Muscle of leg (tissue), 11 donors: ENCODE data around the gene ALG5. TPM values are rescaled to one million over a fixed set of nuclear protein-coding genes. Genes with fewer than 3 reads are reported as not detected.
A peak's percentile ranks its signal among the peaks of the same experiment; 100 is the strongest.

Experiments
- DNase-seq: peaks from one replicate; pipeline ENCODE4 v3.0.0; 2013
- H3K27ac ChIP-seq: one replicate; pipeline ENCODE4 v1.5.1; 2013; ENCODE audit warnings: mild to moderate bottlenecking, low read length, control low read depth
- H3K27me3 ChIP-seq: one replicate; pipeline ENCODE4 v1.6.1; 2013; ENCODE audit warnings: low read length; ENCODE audit not compliant: control insufficient read depth, insufficient read depth
- H3K36me3 ChIP-seq: one replicate; pipeline ENCODE4 v1.6.1; 2013; ENCODE audit warnings: low read length; ENCODE audit not compliant: control insufficient read depth, insufficient read depth
- H3K4me1 ChIP-seq: one replicate; pipeline ENCODE4 v1.6.1; 2013; ENCODE audit warnings: low read length; ENCODE audit not compliant: control insufficient read depth, insufficient read depth
- H3K4me3 ChIP-seq: one replicate; pipeline ENCODE4 v1.5.1; 2013; ENCODE audit warnings: low read length, control low read depth
- H3K9me3 ChIP-seq: replicated peaks from 2 replicates; pipeline ENCODE4 v1.6.1; 2013; ENCODE audit warnings: low read depth, low read length; ENCODE audit not compliant: control insufficient read depth
- WGBS: methylation state at CpG from one replicate; pipeline ENCODE4 v1.1.5; 2013; ENCODE audit warnings: missing lambda C conversion rate; ENCODE audit not compliant: insufficient coverage; 5-methylcytosine and 5-hydroxymethylcytosine counted together
- polyA plus RNA-seq, 8 donors: library from polyadenylated mRNA; unstranded; fragments of 120-200 nt; gene quantifications; one replicate each; pipeline versions ENCODE4 v1.2.1 to v1.2.3, GENCODE V29; 2013; ENCODE audit warnings: inconsistent platforms in 1 of 8, low replicate concordance in 1 of 8; ENCODE audit not compliant: insufficient read length in 8 of 8, insufficient read depth in 1 of 8
- total RNA-seq: library from RNA; stranded (reverse); fragments of 120-200 nt; gene quantifications from one replicate; pipeline ENCODE4 v1.2.4, GENCODE V29; 2013

The ALG5 gene
- total and polyA plus RNA-seq, 9 donors = 17.9 to 27.0 (median 20.3) TPM

DNA sequence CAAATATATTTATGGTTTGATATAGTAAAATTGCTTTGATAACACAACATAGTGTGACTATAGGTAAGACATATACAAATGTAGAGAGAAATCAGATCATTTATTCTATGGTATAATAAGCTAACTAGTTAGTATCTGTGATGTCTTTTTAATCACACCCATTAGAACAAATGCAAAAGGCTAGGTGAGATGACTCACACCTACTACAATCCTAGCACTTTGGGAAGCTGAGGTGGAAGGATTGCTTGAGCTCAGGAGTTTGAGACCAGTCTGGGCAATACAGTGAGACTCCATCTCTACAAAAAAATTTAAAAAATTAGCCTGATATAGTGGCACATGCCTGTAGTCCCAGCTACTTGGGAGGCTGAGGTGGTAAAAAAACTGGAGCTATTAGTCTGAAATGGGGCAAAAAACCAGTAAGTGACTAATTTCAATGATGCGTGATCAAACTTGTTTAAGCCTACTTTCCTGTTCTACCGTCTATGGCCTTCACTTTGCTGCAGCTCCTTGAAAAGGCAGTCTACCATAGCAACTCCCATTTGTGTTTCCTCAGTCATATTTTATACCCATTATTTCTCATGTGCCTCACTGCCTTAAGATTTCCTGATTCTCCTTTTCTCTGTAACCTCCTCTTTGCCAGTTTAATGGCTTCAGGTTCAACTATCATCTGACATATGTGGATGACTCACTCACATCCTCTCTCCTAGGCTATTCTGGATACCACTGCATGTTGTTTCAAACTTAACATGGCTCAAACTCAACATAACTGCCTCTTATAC is 12.5 kb downstream of the ALG5 start:
- Histone ChIP-seq H3K4me3 (no peak overlapping the region), H3K4me1 (no peaks in the 10 kb centered on the region), H3K27ac (no peak overlapping the region), H3K36me3 (peaks cover 58% of the 10 kb centered on the region), H3K27me3 (no peaks in the 10 kb centered on the region), H3K9me3 (no peaks in the 10 kb centered on the region)
- no peak for DNase-seq
- 92% methylated on average over 2 of the region's 2 CpGs for WGBS

DNA sequence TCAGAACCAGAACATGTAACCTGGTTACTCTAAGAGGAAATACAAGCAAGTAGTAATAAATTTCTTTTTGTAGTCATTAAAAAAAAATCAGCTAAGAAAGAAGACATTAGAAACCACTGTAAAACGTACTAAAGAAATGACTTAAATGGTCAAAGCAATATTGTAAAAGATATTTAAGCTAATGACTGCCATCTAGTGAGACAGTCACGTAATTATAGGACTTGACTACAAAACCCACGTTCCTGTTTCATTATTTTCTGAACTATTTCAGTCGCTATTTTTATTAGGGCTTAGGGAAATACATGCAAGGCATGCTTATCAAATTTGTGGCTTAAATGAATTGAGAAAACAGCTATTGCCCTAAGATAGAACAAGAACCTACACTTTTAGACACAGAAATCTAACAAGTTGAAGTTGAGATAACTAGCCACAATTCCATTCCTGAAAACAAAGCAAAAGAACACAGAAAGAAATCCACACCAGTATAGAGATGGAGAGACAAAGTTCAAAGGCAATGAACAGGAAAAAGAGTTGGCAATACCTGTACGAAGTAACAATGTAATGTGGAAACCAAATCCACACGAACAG is 17.9 kb downstream of the ALG5 start:
- no peak overlapping the region for H3K27ac ChIP-seq
- DNase-seq = peak; percentile 68
- H3K4me3 ChIP-seq = no peak overlapping the region
- no peaks in the 10 kb centered on the region for H3K9me3 ChIP-seq
- no peaks in the 10 kb centered on the region for H3K4me1 ChIP-seq
- no CpG with 5 or more reads among the region's 6 CpGs for WGBS
- H3K27me3 ChIP-seq = no peaks in the 10 kb centered on the region
- H3K36me3 ChIP-seq = peaks cover 38% of the 10 kb centered on the region

DNA sequence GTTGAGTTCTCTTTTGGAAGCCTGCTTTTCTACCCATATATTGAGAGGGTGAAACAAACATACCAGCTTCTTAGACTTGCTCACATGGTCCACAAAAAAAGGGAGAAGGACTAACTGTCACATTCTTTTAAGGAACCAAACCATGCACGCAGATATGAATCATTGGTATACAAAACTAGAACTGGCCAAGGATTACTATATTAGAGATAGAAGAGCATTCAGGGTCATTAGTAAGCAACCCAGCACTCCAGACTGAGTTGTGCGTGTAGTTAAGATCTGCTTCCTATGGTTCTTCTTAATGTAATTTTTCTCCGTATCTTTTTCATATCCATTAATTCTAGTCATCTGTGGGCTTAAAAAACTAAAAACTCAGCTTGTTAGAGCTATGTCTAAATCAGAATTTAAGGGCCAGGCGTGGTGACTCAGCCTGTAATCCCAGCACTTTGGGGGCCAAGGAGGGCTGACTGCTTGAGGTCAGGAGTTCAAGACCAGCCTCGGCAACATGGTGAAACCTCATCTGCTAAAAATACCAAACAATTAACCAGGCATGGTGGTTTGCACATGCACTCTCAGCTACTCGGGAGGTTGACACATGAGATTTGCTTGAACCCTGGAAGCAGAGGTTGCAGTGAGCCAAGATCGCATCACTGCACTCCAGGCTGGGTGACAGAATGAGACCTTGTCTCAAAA is 19.6 kb downstream of the ALG5 start:
- H3K4me1 ChIP-seq = no peaks in the 10 kb centered on the region
- WGBS = 83% methylated on average over 2 of the region's 7 CpGs
- no peak overlapping the region for H3K27ac ChIP-seq
- H3K4me3 ChIP-seq = no peak overlapping the region
- peaks cover 2% of the 10 kb centered on the region for H3K9me3 ChIP-seq
- no peak for DNase-seq
- H3K27me3 ChIP-seq = no peaks in the 10 kb centered on the region
- peaks cover 39% of the 10 kb centered on the region for H3K36me3 ChIP-seq

DNA sequence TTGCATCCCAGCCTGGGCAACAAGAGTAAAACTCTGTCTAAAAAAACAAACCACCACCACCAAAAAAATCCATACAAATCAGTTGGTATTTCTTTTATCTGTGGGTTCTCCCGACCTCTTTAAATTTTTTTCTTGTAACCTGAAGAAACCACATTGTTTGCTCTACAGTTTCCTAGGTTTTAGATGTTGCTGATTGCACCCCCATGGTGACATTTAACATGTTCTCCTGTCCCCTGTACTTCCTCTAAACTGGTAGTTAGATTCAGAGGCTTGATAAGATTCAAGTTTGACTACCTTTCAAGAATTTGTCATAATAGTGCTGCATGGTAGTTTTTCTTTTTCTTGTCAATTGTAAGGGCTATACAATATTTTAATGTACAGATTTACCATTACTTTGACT is 24.0 kb downstream of the ALG5 start:
- Histone ChIP-seq H3K4me1 (no peaks in the 10 kb centered on the region), H3K27me3 (no peaks in the 10 kb centered on the region), H3K9me3 (peaks cover 2% of the 10 kb centered on the region), H3K36me3 (peaks cover 38% of the 10 kb centered on the region), H3K27ac (no peak overlapping the region), H3K4me3 (no peak overlapping the region)
- DNase-seq = no peak
- 100% methylated on average over 1 of the region's 1 CpG for WGBS

DNA sequence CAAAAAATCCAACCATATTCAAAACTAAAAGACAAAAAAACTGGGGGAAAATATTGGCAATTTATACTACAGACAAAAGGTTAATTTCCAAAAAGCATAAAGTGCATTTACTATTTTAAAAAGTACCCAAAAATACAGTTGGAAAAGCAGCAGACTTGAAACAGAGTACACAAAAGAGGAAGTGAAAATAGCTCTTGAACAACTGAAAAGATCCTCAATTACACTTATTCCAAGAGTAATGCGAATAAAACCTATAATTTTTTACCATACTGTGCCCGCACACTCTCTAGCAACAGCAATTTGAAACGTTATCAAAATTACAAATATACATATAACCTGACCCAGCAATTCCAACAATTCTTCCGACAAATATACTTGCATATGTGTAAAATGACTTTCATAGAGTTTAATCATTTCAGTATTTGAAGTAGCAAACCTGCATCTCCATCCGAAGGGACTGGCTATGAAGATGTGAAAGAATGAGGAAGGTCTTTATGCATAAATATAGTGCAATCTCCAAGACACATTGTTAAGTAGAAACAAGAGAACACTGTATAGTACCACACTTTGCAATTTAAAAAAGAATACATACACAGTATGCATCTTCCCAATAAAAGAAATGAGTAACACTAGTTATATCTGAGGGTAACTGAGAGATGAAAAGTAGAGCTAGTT is 25.4 kb downstream of the ALG5 start:
- no peak for DNase-seq
- no CpG with 5 or more reads among the region's 5 CpGs for WGBS
- H3K4me1 ChIP-seq = no peaks in the 10 kb centered on the region
- no peak overlapping the region for H3K27ac ChIP-seq
- H3K4me3 ChIP-seq = no peak overlapping the region
- H3K9me3 ChIP-seq = peaks cover 2% of the 10 kb centered on the region
- H3K27me3 ChIP-seq = no peaks in the 10 kb centered on the region
- H3K36me3 ChIP-seq = peaks cover 31% of the 10 kb centered on the region

DNA sequence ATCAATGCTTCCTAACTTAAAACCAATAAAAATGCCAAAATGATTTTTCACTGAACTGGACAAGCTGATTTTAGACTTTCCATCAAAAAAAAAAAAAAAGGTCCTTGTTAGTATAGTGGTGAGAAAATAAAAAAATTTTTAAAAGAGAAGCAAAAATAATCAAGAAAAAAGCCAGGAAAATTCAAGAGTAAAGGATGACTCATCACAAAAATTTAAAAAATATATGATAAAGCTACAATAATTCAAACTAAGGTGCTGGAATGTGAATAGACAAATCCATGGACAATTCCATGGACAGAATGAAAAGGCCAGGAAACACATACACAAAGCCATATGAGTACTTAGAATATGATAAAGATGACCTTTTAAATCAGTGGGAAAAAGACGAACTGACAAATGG is 26.1 kb downstream of the ALG5 start:
- Histone ChIP-seq H3K27me3 (no peaks in the 10 kb centered on the region), H3K27ac (no peak overlapping the region), H3K9me3 (peaks cover 2% of the 10 kb centered on the region), H3K4me1 (no peaks in the 10 kb centered on the region), H3K4me3 (no peak overlapping the region), H3K36me3 (peaks cover 30% of the 10 kb centered on the region)
- WGBS = no CpG with 5 or more reads among the region's 1 CpG
- DNase-seq = no peak

DNA sequence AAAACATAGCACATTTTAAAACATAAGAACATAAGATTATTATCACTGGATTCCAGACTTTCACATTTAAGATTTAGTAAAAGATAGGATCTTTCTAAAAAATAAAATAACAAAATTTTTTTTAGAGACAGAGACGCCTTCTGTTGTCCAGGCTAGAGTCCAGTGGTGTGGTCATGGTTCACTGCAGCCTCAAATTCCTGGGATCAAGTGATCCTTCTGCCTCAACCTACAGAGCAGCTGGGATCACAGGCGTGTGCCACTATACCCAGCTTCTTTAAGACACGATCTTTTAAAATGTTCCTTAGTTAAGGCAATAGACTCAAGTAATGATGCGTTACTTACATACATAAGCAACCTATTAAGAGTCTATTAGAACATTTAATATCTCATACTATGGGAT is 32.7 kb downstream of the ALG5 start:
- H3K4me3 ChIP-seq = no peak overlapping the region
- H3K4me1 ChIP-seq = no peaks in the 10 kb centered on the region
- no peak for DNase-seq
- no peaks in the 10 kb centered on the region for H3K9me3 ChIP-seq
- H3K27me3 ChIP-seq = no peaks in the 10 kb centered on the region
- no peak overlapping the region for H3K27ac ChIP-seq
- H3K36me3 ChIP-seq = peaks cover 38% of the 10 kb centered on the region
- WGBS = 67% methylated on average over 1 of the region's 4 CpGs

DNA sequence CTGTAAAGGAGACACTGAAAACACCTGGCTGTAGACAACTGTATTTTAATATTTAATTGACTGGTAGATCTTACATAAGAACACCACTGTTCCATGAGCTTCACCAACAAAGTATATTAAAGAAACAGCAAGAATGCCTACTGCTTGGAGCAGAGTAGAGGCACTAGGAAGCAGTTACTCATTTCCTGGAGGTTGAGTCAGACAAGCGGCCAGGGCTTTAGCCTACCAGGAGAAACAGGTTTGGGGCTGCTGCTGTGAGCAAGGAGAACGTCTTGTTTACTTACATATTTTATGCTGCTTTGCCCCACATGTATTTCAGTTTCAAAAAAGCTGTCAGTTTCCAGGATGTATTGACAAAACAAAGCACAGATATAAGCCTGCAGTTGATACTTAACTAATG is 33.4 kb downstream of the ALG5 start:
- no peak overlapping the region for H3K4me3 ChIP-seq
- peaks cover 39% of the 10 kb centered on the region for H3K36me3 ChIP-seq
- H3K4me1 ChIP-seq = no peaks in the 10 kb centered on the region
- DNase-seq = no peak
- H3K9me3 ChIP-seq = no peaks in the 10 kb centered on the region
- H3K27ac ChIP-seq = no peak overlapping the region
- H3K27me3 ChIP-seq = no peaks in the 10 kb centered on the region
- WGBS = 80% methylated on average over 1 of the region's 2 CpGs

DNA sequence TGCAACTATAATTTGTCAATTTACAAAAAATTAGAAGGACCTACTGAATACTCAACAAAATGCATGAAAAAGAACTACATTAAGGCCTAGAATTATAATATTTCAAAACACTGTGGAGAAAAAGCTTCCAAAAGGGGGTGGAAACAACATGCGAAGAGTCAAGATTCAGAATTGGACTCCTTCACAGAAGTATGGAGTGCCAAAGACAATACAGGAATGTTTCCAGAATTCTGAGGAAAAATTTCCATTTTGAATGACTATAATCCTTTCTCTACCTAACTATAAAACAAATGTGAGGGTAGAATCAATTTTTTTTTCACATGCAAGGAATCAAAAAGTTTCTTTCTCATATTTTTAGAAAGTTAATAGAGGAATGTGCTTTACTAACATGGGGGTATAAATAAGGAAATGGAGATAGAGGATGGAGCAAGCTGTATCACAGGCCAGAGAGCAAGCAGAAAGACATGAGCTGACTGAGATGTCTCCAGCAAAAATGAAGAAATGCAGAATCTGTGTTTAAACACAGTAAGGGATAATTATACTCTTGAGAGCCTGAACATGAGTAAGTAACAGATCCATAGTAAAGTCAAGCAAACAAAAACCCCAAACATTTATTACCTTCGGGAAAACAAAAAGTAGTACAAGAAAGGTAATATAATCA is 39.6 kb downstream of the ALG5 start:
- Histone ChIP-seq H3K9me3 (no peaks in the 10 kb centered on the region), H3K4me1 (no peaks in the 10 kb centered on the region), H3K4me3 (no peak overlapping the region), H3K27me3 (no peaks in the 10 kb centered on the region), H3K36me3 (peaks cover 39% of the 10 kb centered on the region), H3K27ac (peak overlapping the region; percentile 33)
- peak; percentile 92 for DNase-seq
- no CpG with 5 or more reads among the region's 2 CpGs for WGBS

DNA sequence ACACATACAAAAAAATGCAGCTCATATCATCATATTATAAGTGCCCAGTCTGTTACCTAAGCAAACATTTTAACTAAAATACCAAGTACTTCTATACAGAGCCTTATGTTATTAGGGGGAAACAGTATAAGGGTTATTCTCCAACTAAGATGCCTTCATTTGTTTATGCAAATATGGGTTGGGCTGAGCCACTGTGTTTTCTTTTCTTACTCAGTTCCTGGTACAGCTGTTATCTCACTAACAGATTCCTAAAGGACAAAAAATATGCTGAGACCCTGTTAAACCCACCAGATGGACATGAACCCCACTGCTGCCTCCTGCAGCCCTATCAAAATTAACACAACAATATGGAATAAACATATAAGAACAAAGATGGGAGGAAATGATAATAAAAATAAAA is 44.6 kb downstream of the ALG5 start:
- Histone ChIP-seq H3K36me3 (peaks cover 27% of the 10 kb centered on the region), H3K27ac (no peak overlapping the region), H3K27me3 (no peaks in the 10 kb centered on the region), H3K4me1 (no peaks in the 10 kb centered on the region), H3K4me3 (no peak overlapping the region), H3K9me3 (no peaks in the 10 kb centered on the region)
- no peak for DNase-seq
